GM12874 (cell line): ENCODE data around the gene OR52E1.

Experiments
- CTCF ChIP-seq: IDR thresholded peaks from 2 replicates; pipeline ENCODE4 v1.5.1; 2011; ENCODE audit warnings: low read depth, mild to moderate bottlenecking, control low read depth, low read length, moderate library complexity; ENCODE audit not compliant: insufficient read depth

The OR52E1 gene

DNA sequence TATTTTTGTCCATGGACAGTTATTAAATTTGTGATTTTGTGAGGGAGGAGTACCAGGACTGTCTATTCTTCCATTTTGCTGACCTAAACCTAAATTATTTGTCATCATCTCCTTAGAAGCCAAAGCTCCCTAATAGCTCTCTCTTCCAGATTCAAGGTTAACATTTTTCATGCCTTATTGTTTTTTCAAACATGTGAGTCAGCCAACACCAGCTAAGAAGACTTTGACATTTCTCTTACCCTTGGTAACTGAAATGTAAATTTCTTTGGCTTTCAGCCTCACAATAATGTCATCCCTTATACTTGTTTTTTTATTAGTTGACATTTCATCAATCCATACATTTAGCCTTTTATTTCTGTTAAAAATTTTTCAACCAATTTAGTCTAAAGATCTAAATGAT lies 19.2 kb downstream of the OR52E1 start:
- TF ChIP-seq CTCF = no peak

DNA sequence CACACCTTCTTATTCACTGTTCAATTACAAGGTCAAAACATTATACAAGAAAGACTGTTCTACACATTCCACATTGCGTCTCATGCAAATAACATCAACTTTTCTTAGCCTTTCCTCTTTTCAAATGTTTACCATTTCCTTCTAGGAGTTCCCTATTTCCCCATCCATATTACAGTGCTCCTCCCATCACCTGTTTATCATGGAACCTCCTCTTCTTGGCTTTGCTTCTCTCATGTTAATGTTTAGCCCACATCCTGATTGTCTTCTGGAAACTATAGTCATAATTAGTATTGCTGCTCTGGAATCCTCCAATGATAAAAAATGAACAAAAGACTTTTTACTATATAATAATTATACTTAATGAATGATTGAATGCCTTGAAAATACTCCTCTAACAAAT lies 21.3 kb downstream of the OR52E1 start:
- no peak for TF ChIP-seq CTCF

- TF ChIP-seq CTCF = no peak
Observed at GRCh38 chr11:5092821-5093585, 23.6 kb downstream of the OR52E1 start.

DNA sequence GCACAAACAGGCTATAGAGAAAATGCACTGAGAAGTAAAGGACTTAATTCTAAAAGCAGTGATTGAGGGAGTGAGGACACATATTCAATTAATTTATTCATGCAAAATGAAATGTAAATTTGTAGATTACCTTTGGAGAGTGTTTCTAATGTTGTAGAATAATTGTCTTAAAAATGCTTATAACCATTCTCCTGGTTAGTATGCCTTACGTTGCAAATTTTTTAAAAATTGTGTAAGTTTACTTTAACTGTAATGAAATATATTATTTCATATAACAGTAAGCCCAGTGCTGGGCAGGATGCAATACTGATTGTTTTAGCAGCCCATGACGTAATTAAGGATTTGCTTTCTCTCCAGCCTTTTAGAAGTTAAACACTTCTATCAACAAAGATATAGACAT lies 26.6 kb downstream of the OR52E1 start:
- TF ChIP-seq CTCF = no peak

DNA sequence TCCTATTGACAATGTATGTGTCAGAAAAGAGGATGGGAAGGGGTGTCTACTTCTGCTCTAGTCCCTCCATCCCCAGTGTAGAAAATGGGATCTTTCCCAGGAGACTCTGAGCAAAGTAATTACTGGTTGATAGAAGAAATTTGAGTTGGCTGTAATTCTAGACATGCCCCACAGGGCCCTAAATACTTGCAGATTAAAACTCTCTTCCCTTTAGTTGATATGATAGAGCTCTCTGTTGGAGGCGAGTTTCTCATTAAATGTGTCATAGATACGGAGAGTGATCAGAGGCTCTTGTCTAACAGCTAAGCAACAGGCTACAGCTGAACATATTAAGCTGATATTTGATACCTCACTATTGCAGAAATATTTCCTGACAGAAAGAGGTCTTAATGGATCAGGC lies 32.9 kb downstream of the OR52E1 start:
- no peak for TF ChIP-seq CTCF

DNA sequence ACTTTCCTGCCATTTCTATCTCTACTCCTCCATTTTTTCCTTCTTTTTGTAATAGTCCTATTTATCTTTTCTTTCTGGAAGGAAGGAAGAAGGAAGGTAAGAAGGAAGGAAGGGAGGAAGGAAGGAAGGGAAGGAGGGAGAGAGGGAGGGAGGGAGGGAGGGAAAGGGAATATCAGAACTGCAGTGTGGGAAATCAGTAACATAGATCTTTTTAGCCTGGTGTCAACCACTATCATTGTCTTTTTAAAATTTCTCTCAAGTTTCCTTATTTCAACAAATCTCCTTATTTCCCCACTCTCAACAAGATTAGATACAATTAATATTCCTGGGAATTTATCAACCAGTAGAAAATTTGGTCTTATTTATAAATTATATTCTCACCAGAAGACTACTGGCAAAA lies 33.7 kb downstream of the OR52E1 start:
- no peak for TF ChIP-seq CTCF

DNA sequence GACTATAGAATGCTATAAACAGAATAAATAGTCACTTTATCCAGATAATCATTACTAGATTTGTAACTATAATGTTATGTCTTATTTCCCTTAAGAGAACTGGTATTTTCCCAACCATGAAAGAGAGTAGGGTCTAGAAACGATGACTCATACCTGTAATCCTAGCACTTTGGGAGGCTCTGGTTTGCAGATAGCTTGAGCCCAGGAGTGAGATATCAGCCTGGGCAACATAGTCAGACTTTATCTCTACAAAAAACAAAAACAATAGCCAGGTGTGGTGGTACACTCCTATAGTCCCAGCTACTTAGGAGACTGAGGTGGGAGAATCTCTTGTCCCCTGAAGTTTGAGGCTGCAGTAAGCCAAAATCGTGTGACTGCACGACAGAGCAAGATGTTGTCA lies 37.9 kb downstream of the OR52E1 start:
- TF ChIP-seq CTCF = no peak
